HCT116 (cell line): ENCODE results near the gene RASSF7. TPM values are rescaled to one million over a fixed set of nuclear protein-coding genes. Genes with fewer than 3 reads are reported as not detected.

Source experiments
- ATAC-seq: fragments of 200-7000 bp; cut with Tn5 transposase; 2 replicates; pipeline ENCODE4 v1.9.1; 2020; ENCODE audit warnings: mild to moderate bottlenecking, moderate library complexity
- BruUV-seq: library from RNA; stranded (reverse); fragments of 400-500 nt; replicated peaks from 2 replicates; lab custom pipeline; 2021; lab: Mats Ljungman, UMichigan
- CTCF ChIA-PET: fragments of 300-600 bp; sonication (Branson Sonifier 250); formaldehyde crosslinking; loops from one replicate; lab custom pipeline; 2021; ENCODE audit warnings: antibody characterized with exemption; lab: Charles Lee
- POLR2A ChIA-PET: fragments of 300-600, 350-600 bp; sonication (Branson Sonifier 250); formaldehyde crosslinking; loops from one replicate; lab custom pipeline; 2021; ENCODE audit warnings: antibody characterized with exemption; lab: Charles Lee
- RAD21 ChIA-PET, 2 experiments: fragments of 300-600 bp; sonication (Branson Sonifier 250); formaldehyde crosslinking; loops; one replicate each; lab custom pipeline; 2023; ENCODE audit warnings: low total read pairs in 2 of 2; ENCODE audit not compliant: uncharacterized antibody in 2 of 2, unreplicated experiment in 2 of 2, low non-redundant PET in 1 of 2; lab: Charles Lee
- DNase-seq: peaks from one replicate; pipeline ENCODE4 v3.0.0-alpha.2; 2010; ENCODE audit warnings: low read depth, low spot score
- H2AFZ ChIP-seq: fragments of 200-600 bp; shearing (Covaris generic), sonication (generic); 2 replicates; pipeline ENCODE4 v1.6.1; 2017; ENCODE audit warnings: low read depth, mixed run types, mixed read lengths, antibody characterized with exemption, low read length; ENCODE audit not compliant: poor library complexity, severe bottlenecking
- H3K27ac ChIP-seq: 2 replicates; pipeline ENCODE4 v1.5.1; 2012; ENCODE audit warnings: low read depth, low read length
- H3K27me3 ChIP-seq: fragments of 200-600 bp; sonication (generic); 2 replicates; pipeline ENCODE4 v1.6.1; 2016; ENCODE audit warnings: mixed run types, low read length, mixed read lengths; ENCODE audit not compliant: insufficient read depth
- H3K36me3 ChIP-seq, 2 experiments: fragments of 200-500 bp in 1 of 2; fragments of 200-600 bp in 1 of 2; sonication (Bioruptor generic) in 1 of 2; sonication (generic) in 1 of 2; 2 replicates each; pipeline versions ENCODE4 v1.5.1 to v1.6.1; 2014 to 2016; ENCODE audit warnings: low read length in 2 of 2, inconsistent platforms in 1 of 2, mixed read lengths in 1 of 2, mixed run types in 1 of 2; ENCODE audit not compliant: insufficient read depth in 2 of 2, control insufficient read depth in 1 of 2
- H3K4me1 ChIP-seq, 2 experiments: fragments of 200-600 bp in 1 of 2; sonication (generic) in 1 of 2; 2 replicates each; pipeline versions ENCODE4 v1.5.1 to v1.6.1; 2012 to 2017; ENCODE audit warnings: low read length in 2 of 2, inconsistent platforms in 1 of 2, mild to moderate bottlenecking in 1 of 2, mixed read lengths in 1 of 2, mixed run types in 1 of 2, moderate library complexity in 1 of 2; ENCODE audit not compliant: insufficient read depth in 2 of 2, control insufficient read depth in 1 of 2
- H3K4me2 ChIP-seq: fragments of 200-600 bp; sonication (generic); 2 replicates; pipeline ENCODE4 v1.6.1; 2017; ENCODE audit warnings: mixed run types, low read length, mixed read lengths
- H3K4me3 ChIP-seq, 2 experiments: fragments of 200-600 bp in 1 of 2; sonication (generic) in 1 of 2; replicated peaks in 1 of 2; 2 replicates each; pipeline ENCODE4 v1.5.1; 2011 to 2016; ENCODE audit warnings: low read length in 2 of 2, control low read depth in 1 of 2, low read depth in 1 of 2, mild to moderate bottlenecking in 1 of 2, mixed read lengths in 1 of 2, mixed run types in 1 of 2
- H3K79me2 ChIP-seq: fragments of 200-600 bp; sonication (generic); 2 replicates; pipeline ENCODE4 v1.6.1; 2017; ENCODE audit warnings: mild to moderate bottlenecking, mixed run types, low read length, moderate library complexity, mixed read lengths; ENCODE audit not compliant: insufficient read depth
- H3K9ac ChIP-seq: fragments of 200-600 bp; sonication (generic); 2 replicates; pipeline ENCODE4 v1.6.1; 2016; ENCODE audit warnings: low read length, mixed read lengths
- H3K9me2 ChIP-seq: fragments of 200-600 bp; sonication (generic), shearing (Covaris generic); 2 replicates; pipeline ENCODE4 v1.6.1; 2017; ENCODE audit warnings: mixed run types, mild to moderate bottlenecking, moderate library complexity; ENCODE audit not compliant: insufficient read depth
- H3K9me3 ChIP-seq, 2 experiments: fragments of 200-500 bp in 1 of 2; fragments of 200-600 bp in 1 of 2; sonication (Bioruptor generic) in 1 of 2; sonication (generic) in 1 of 2; 2 replicates each; pipeline ENCODE4 v1.6.1; 2014 to 2017; ENCODE audit warnings: low read length in 2 of 2, mixed read lengths in 2 of 2, inconsistent platforms in 1 of 2, low read depth in 1 of 2, mild to moderate bottlenecking in 1 of 2, mixed run types in 1 of 2, moderate library complexity in 1 of 2; ENCODE audit not compliant: control insufficient read depth in 1 of 2, insufficient read depth in 1 of 2
- H4K20me1 ChIP-seq: fragments of 200-600 bp; sonication (generic), shearing (Covaris generic); 2 replicates; pipeline ENCODE4 v1.6.1; 2017; ENCODE audit warnings: mixed run types, mild to moderate bottlenecking, moderate library complexity; ENCODE audit not compliant: insufficient read depth
- POLR2AphosphoS5 ChIP-seq: IDR thresholded peaks from 2 replicates; pipeline ENCODE4 v1.6.1; 2011; ENCODE audit warnings: mild to moderate bottlenecking, low read depth, low read length, moderate library complexity
- YY1 ChIP-seq: IDR thresholded peaks from 2 replicates; pipeline ENCODE4 v1.6.1; 2011; ENCODE audit warnings: low read length, low read depth, moderate library complexity, mild to moderate bottlenecking; ENCODE audit not compliant: insufficient replicate concordance; ENCODE audit errors: extremely low read depth
- ZBTB33 ChIP-seq: IDR thresholded peaks from 2 replicates; pipeline ENCODE4 v1.6.1; 2011; ENCODE audit warnings: mild to moderate bottlenecking, low read length, moderate library complexity; ENCODE audit not compliant: insufficient replicate concordance; ENCODE audit errors: extremely low read depth
- intact Hi-C: fragments of 100-400 bp; cut with micrococcal nuclease; formaldehyde crosslinking; loops from 2 replicates; pipeline ENCODE4 v1.10.0; 2022
- total RNA-seq: library from RNA; stranded (reverse); gene quantifications from one replicate; pipeline ENCODE4 v1.2.1, GENCODE V29; 2021; ENCODE audit not compliant: unreplicated experiment

RASSF7 gene
- total RNA-seq, 1 experiment from 2014 or later = 35.9 TPM

DNA sequence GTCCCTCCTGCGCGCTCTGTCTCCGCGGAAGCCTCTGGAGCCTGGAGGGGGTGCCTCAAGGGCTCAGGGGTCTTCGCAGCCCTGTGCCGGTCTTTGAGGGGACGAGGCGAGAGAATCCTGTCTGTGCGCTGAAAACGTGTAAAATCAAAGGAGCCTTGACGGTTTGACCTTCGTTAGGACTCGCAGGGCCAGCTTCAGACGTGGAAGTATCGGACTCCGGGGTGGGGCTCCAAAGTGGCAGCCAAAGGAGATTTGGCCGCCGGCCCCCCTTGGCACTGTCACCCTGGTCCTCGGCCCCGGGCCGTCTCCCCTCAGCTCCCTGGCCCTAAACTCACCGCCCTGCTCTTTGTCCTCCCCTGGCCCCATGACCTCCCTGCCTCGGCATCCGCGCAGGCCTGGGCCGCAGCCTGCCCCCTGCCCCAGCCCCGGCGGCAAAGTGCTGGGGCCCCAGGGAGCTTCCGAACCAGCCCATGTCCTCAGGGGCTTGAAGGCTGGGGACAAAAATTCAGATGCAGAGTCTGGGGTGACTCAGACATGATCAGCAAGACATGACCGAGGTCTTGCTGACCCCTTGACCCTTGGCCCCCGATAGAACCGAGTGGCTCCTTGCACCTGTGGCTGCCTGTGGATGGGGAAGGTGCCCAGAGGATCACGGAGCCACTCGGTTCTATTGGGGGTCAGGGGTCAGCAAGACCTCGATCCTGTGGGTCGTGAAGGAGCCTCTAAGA lies 8.6 kb downstream of the RASSF7 start:
- RAD21 ChIA-PET = no interaction called here
- H3K36me3 ChIP-seq = no peaks in the 10 kb centered on the region
- DNase-seq = no peak
- peak overlapping the region; percentile 83 for H3K4me2 ChIP-seq
- peaks cover 9 to 45% of the 10 kb centered on the region in 2 experiments; a peak in 3 of 4 replicates for H3K4me1 ChIP-seq
- H3K27me3 ChIP-seq = no peaks in the 10 kb centered on the region
- H3K9me3 ChIP-seq = no peaks in the 10 kb centered on the region
- peak overlapping the region; percentile 64 to 71 for H3K4me3 ChIP-seq
- H4K20me1 ChIP-seq = no peaks in the 10 kb centered on the region
- intact Hi-C loops = no loop called here
- no peaks in the 10 kb centered on the region for H3K9me2 ChIP-seq
- no peaks in the 10 kb centered on the region for H3K79me2 ChIP-seq
- POLR2A ChIA-PET = no interaction called here
- no peak for ATAC-seq
- peak overlapping the region; percentile 82 for H3K9ac ChIP-seq
- TF ChIP-seq ZBTB33 = no peak
- CTCF ChIA-PET = no interaction called here
- TSS peak; percentile 90 for BruUV-seq
- no peak overlapping the region for H2AFZ ChIP-seq
- peak overlapping the region; percentile 96 for H3K27ac ChIP-seq

GRCh38 chr11:571802-572185 lies 11.0 kb downstream of the RASSF7 start:
- DNase-seq (no peak), ATAC-seq (no peak)
- ChIA-PET POLR2A (no interaction called here), RAD21 (no interaction called here), CTCF (no interaction called here)
- Histone ChIP-seq H4K20me1 (no peaks in the 10 kb centered on the region), H3K9me2 (no peaks in the 10 kb centered on the region), H2AFZ (no peak overlapping the region), H3K27me3 (no peaks in the 10 kb centered on the region), H3K9ac (no peak overlapping the region), H3K9me3 (no peaks in the 10 kb centered on the region), H3K4me2 (no peak overlapping the region), H3K4me1 (peaks cover 9 to 44% of the 10 kb centered on the region in 2 experiments; a peak in 3 of 4 replicates), H3K36me3 (no peaks in the 10 kb centered on the region), H3K79me2 (peaks cover 4% of the 10 kb centered on the region), H3K27ac (peak overlapping the region; percentile 2; the same call in 1 of the 2 replicates), H3K4me3 (no peak overlapping the region)
- TF ChIP-seq POLR2AphosphoS5 (0 out of 2 replicates have a peak, but pooled peaks have one; percentile 15), YY1 (no peak)
- intact Hi-C loops = no loop called here
- no TSS peak for BruUV-seq
